Measurements from ENCODE around the gene ITGB6.

The ITGB6 gene

DNA sequence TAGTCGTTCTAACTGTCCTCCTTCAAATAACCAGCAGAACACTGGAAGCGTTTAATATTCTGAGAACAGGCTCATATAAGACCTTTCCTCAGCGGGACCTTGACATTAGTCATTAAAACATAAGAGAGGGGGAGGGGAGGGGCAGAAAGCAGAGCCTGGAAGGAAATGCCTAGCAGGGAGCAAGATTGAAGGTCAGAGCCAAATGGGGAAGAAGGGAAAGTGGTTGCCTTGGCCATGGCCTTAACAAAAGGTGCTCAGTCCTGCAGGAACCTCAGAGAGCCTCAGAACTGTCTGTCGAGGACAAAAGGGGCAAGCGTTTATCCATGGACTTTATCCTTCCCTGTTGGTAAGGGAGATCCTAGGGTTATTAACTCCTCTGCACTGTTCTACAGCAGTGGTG, 136.8 kb downstream of the ITGB6 start:
- no peak overlapping the region for H3K27ac ChIP-seq (replicated peaks)
- no peak for DNase-seq (ENCODE audit: low read depth in 1 of 2, low spot score in 1 of 2)

GRCh38 chr2:160062292-160063005, 137.6 kb downstream of the ITGB6 start, which contains the start of gene PLA2R1:
Gene PLA2R1, minus strand, starts transcription at chr2:160062615. Its CDS starts 212 bp downstream, at chr2:160062403.
- Histone ChIP-seq H3K27me3 (ENCODE audit: insufficient read depth, poor library complexity, severe bottlenecking) (peaks cover 44% of the 10 kb centered on the region), H3K27ac (replicated peaks) (no peak within 1 kb of the TSS), H3K4me3 (replicated peaks; ENCODE audit: insufficient read depth, low read length) (peak within 1 kb of the TSS; percentile 30)
- no peak for DNase-seq (ENCODE audit: low read depth in 1 of 2, low spot score in 1 of 2)
- TF ChIP-seq GABPA (IDR thresholded peaks at IDR 0.05; ENCODE audit: low read depth) = no peak

More for the DNA sequence above, 136.8 kb downstream of the ITGB6 start:
- TF ChIP-seq GABPA (IDR thresholded peaks at IDR 0.05; ENCODE audit: low read depth) (no peak), POLR2AphosphoS5 (IDR thresholded peaks at IDR 0.05; ENCODE audit: low read depth) (no peak), SPI1 (IDR thresholded peaks at IDR 0.05; ENCODE audit: borderline replicate concordance, low read depth) (no peak), CTCF (IDR thresholded peaks at IDR 0.05; ENCODE audit: insufficient read depth, low read length) (no peak)
- TF ChIP-seq, protein P1, sequence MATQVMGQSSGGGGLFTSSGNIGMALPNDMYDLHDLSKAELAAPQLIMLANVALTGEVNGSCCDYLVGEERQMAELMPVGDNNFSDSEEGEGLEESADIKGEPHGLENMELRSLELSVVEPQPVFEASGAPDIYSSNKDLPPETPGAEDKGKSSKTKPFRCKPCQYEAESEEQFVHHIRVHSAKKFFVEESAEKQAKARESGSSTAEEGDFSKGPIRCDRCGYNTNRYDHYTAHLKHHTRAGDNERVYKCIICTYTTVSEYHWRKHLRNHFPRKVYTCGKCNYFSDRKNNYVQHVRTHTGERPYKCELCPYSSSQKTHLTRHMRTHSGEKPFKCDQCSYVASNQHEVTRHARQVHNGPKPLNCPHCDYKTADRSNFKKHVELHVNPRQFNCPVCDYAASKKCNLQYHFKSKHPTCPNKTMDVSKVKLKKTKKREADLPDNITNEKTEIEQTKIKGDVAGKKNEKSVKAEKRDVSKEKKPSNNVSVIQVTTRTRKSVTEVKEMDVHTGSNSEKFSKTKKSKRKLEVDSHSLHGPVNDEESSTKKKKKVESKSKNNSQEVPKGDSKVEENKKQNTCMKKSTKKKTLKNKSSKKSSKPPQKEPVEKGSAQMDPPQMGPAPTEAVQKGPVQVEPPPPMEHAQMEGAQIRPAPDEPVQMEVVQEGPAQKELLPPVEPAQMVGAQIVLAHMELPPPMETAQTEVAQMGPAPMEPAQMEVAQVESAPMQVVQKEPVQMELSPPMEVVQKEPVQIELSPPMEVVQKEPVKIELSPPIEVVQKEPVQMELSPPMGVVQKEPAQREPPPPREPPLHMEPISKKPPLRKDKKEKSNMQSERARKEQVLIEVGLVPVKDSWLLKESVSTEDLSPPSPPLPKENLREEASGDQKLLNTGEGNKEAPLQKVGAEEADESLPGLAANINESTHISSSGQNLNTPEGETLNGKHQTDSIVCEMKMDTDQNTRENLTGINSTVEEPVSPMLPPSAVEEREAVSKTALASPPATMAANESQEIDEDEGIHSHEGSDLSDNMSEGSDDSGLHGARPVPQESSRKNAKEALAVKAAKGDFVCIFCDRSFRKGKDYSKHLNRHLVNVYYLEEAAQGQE (IDR thresholded peaks at IDR 0.05; ENCODE audit: insufficient replicate concordance, low read depth) = no peak
- Histone ChIP-seq H3K27me3 (ENCODE audit: insufficient read depth, poor library complexity, severe bottlenecking) (peaks cover 44% of the 10 kb centered on the region), H3K4me3 (replicated peaks; ENCODE audit: insufficient read depth, low read length) (no peak overlapping the region)

DNA sequence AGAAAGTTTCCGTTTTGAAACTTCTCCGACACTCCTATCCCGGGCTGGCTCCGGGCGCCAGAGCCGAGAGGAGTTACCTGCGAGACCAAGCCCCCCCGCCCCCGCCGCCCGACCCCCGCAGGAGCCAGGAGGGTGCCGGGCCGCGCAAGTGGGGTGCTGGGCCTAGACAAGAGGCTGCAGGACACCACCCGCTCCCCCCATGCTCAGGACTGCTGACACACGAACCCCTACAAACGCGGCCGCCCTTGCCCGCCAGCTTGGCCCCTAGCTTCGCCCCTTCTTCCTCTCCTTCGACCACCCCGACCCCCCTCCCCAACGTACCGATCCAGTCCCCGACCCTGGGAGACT, 138.2 kb downstream of the ITGB6 start:
- H3K4me3 ChIP-seq (replicated peaks; ENCODE audit: insufficient read depth, low read length) = peak overlapping the region; percentile 30
- TF ChIP-seq SPI1 (IDR thresholded peaks at IDR 0.05; ENCODE audit: borderline replicate concordance, low read depth) = no peak
- no peak for TF ChIP-seq CTCF (IDR thresholded peaks at IDR 0.05; ENCODE audit: insufficient read depth, low read length)
- H3K27me3 ChIP-seq (ENCODE audit: insufficient read depth, poor library complexity, severe bottlenecking) = peaks cover 44% of the 10 kb centered on the region
- no peak overlapping the region for H3K27ac ChIP-seq (replicated peaks)
- DNase-seq (ENCODE audit: low read depth in 1 of 2, low spot score in 1 of 2) = no peak

- Histone ChIP-seq H3K27me3 (ENCODE audit: insufficient read depth, poor library complexity, severe bottlenecking) (peaks cover 44% of the 10 kb centered on the region), H3K4me3 (replicated peaks; ENCODE audit: insufficient read depth, low read length) (no peak overlapping the region), H3K27ac (replicated peaks) (no peak overlapping the region)
- TF ChIP-seq CTCF (IDR thresholded peaks at IDR 0.05; ENCODE audit: insufficient read depth, low read length) = no peak
- TF ChIP-seq POLR2AphosphoS5 (IDR thresholded peaks at IDR 0.05; ENCODE audit: low read depth) = no peak
- TF ChIP-seq GABPA (IDR thresholded peaks at IDR 0.05; ENCODE audit: low read depth) = no peak
- TF ChIP-seq, protein P1 (IDR thresholded peaks at IDR 0.05; ENCODE audit: insufficient replicate concordance, low read depth) = no peak
- no peak for TF ChIP-seq SPI1 (IDR thresholded peaks at IDR 0.05; ENCODE audit: borderline replicate concordance, low read depth)
- no peak for DNase-seq (ENCODE audit: low read depth in 1 of 2, low spot score in 1 of 2)
Observed at GRCh38 chr2:160061533-160061932, 138.5 kb downstream of the ITGB6 start.
